HG03354 (cell line): ENCODE results near the gene TRAPPC5.

ENCODE experiments used
- ATAC-seq: cut with Tn5 transposase; IDR thresholded peaks from one replicate; pipeline ENCODE4 v1.9.1; 2021; ENCODE audit warnings: mild to moderate bottlenecking; ENCODE audit not compliant: unreplicated experiment, poor library complexity, severe bottlenecking

TRAPPC5 gene

GRCh38 chr19:7722231-7722651, 41.6 kb downstream of the TRAPPC5 start:
- peak; percentile 73 for ATAC-seq

- ATAC-seq, result no peak
Observed at GRCh38 chr19:7725791-7726190, 45.2 kb downstream of the TRAPPC5 start.

- no peak for ATAC-seq
Observed at GRCh38 chr19:7729211-7729610, 48.6 kb downstream of the TRAPPC5 start.

- no peak for ATAC-seq
Observed at GRCh38 chr19:7729831-7730285, 49.2 kb downstream of the TRAPPC5 start.

GRCh38 chr19:7730286-7731217, 49.9 kb downstream of the TRAPPC5 start:
- no peak for ATAC-seq

GRCh38 chr19:7731218-7731595, 50.6 kb downstream of the TRAPPC5 start:
- no peak for ATAC-seq

- ATAC-seq, result no peak
Observed at GRCh38 chr19:7731615-7732014, 51.0 kb downstream of the TRAPPC5 start.

GRCh38 chr19:7732045-7732444, 51.4 kb downstream of the TRAPPC5 start, which contains the start of gene CLEC4G:
Gene CLEC4G (minus strand): TSS chr19:7732110. CDS start chr19:7732102, 8 bp downstream.
- no peak for ATAC-seq

GRCh38 chr19:7733376-7733775, 52.7 kb downstream of the TRAPPC5 start:
- no peak for ATAC-seq

- ATAC-seq, result no peak
Observed at GRCh38 chr19:7734220-7735203, 53.9 kb downstream of the TRAPPC5 start.

- no peak for ATAC-seq
Observed at GRCh38 chr19:7736148-7736547, 55.5 kb downstream of the TRAPPC5 start.

GRCh38 chr19:7737215-7737614, 56.6 kb downstream of the TRAPPC5 start:
- no peak for ATAC-seq
